Hepatocyte (in vitro differentiated cells): ENCODE results near the gene PSMB7. TPM values are rescaled to one million over a fixed set of nuclear protein-coding genes. Genes with fewer than 3 reads are reported as not detected.

Experiments used
- DNase-seq: peaks from one replicate; pipeline ENCODE4 v3.0.0-alpha.2; 2016; ENCODE audit warnings: low spot score
- H2AFZ ChIP-seq: fragments of 200-600 bp; sonication (generic); 2 replicates; pipeline ENCODE4 v1.6.0; 2016; ENCODE audit warnings: antibody characterized with exemption, mild to moderate bottlenecking
- H3K27ac ChIP-seq: fragments of 200-600 bp; sonication (generic); 2 replicates; pipeline ENCODE4 v1.5.1; 2016; ENCODE audit warnings: mild to moderate bottlenecking
- H3K27me3 ChIP-seq: fragments of 200-600 bp; sonication (generic); 2 replicates; pipeline ENCODE4 v1.6.1; 2016
- H3K36me3 ChIP-seq: fragments of 200-600 bp; sonication (generic); replicated peaks from 2 replicates; pipeline ENCODE4 v1.5.1; 2016; ENCODE audit warnings: low read depth; ENCODE audit not compliant: insufficient read depth
- H3K4me1 ChIP-seq: fragments of 200-600 bp; sonication (generic); 2 replicates; pipeline ENCODE4 v1.5.1; 2016; ENCODE audit warnings: mild to moderate bottlenecking, moderate library complexity; ENCODE audit not compliant: insufficient read depth
- H3K4me2 ChIP-seq: fragments of 200-600 bp; sonication (generic); 2 replicates; pipeline ENCODE4 v1.6.0; 2016
- H3K4me3 ChIP-seq: fragments of 200-600 bp; sonication (generic); 2 replicates; pipeline ENCODE4 v1.5.1; 2016; ENCODE audit warnings: mild to moderate bottlenecking
- H3K79me2 ChIP-seq: fragments of 200-600 bp; sonication (generic); 2 replicates; pipeline ENCODE4 v1.6.0; 2017; ENCODE audit warnings: mild to moderate bottlenecking
- H3K9me2 ChIP-seq: fragments of 200-600 bp; sonication (generic); replicated peaks from 2 replicates; pipeline ENCODE4 v1.6.0; 2017; ENCODE audit warnings: mild to moderate bottlenecking; ENCODE audit not compliant: insufficient read depth
- H3K9me3 ChIP-seq: fragments of 200-600 bp; sonication (generic); 2 replicates; pipeline ENCODE4 v1.5.1; 2016; ENCODE audit warnings: low read depth, mild to moderate bottlenecking
- H4K20me1 ChIP-seq: fragments of 200-600 bp; sonication (generic); 2 replicates; pipeline ENCODE4 v1.6.0; 2016; ENCODE audit warnings: mild to moderate bottlenecking; ENCODE audit not compliant: insufficient read depth, poor library complexity, severe bottlenecking
- EZH2 ChIP-seq: fragments of 200-600 bp; sonication (generic); IDR thresholded peaks from 2 replicates; pipeline ENCODE4 v1.6.1; 2016; ENCODE audit warnings: antibody characterized with exemption, mild to moderate bottlenecking, borderline replicate concordance
- EZH2phosphoT487 ChIP-seq: fragments of 200-600 bp; sonication (generic); IDR thresholded peaks from one replicate; pipeline ENCODE4 v1.6.1; 2018; ENCODE audit warnings: antibody characterized with exemption, mild to moderate bottlenecking, low read depth, moderate library complexity; ENCODE audit not compliant: unreplicated experiment, severe bottlenecking
- WGBS: methylation state at CpG from one replicate; pipeline ENCODE4 v1.1.6; 2016; ENCODE audit warnings: low lambda C conversion rate; ENCODE audit errors: missing lambda C conversion rate; 5-methylcytosine and 5-hydroxymethylcytosine counted together
- polyA plus RNA-seq: library from polyadenylated mRNA; unstranded; fragments of >200 nt; fragmentation: Nextera tagmentation; extraction: Ambion mirVana; gene quantifications from 2 replicates; pipeline ENCODE4 v1.2.1, GENCODE V29; 2016
- total RNA-seq: library from RNA; depleted of rRNA; stranded (reverse); fragments of >200 nt; gene quantifications from 2 replicates; pipeline ENCODE4 v1.2.3, GENCODE V29; 2014
- TF ChIP-seq, protein P1 (sequence below): fragments of 200-600 bp; sonication (generic); IDR thresholded peaks from 2 replicates; pipeline ENCODE4 v1.5.1; 2016; ENCODE audit warnings: antibody characterized with exemption, mild to moderate bottlenecking; ENCODE audit not compliant: poor library complexity

PSMB7 gene
- total RNA-seq (197 and 212 TPM in 2 replicates), polyA plus RNA-seq (189 and 226 TPM in 2 replicates)

GRCh38 chr9:124415102-124415851 is at the start of gene PSMB7:
TSS of gene PSMB7 (minus strand) at chr9:124415442. CDS start at chr9:124415425, 17 bp downstream.
- peaks cover 11% of the 10 kb centered on the region for H3K4me1 ChIP-seq
- TF ChIP-seq, protein P1, sequence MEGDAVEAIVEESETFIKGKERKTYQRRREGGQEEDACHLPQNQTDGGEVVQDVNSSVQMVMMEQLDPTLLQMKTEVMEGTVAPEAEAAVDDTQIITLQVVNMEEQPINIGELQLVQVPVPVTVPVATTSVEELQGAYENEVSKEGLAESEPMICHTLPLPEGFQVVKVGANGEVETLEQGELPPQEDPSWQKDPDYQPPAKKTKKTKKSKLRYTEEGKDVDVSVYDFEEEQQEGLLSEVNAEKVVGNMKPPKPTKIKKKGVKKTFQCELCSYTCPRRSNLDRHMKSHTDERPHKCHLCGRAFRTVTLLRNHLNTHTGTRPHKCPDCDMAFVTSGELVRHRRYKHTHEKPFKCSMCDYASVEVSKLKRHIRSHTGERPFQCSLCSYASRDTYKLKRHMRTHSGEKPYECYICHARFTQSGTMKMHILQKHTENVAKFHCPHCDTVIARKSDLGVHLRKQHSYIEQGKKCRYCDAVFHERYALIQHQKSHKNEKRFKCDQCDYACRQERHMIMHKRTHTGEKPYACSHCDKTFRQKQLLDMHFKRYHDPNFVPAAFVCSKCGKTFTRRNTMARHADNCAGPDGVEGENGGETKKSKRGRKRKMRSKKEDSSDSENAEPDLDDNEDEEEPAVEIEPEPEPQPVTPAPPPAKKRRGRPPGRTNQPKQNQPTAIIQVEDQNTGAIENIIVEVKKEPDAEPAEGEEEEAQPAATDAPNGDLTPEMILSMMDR: peak; percentile 89
- TF ChIP-seq EZH2: no peak
- H3K9me3 ChIP-seq: no peaks in the 10 kb centered on the region
- peak within 1 kb of the TSS; percentile 95 for H3K4me3 ChIP-seq
- DNase-seq: peak; percentile 98
- WGBS: 9% methylated on average over 40 of the region's 41 CpGs
- no peaks in the 10 kb centered on the region for H3K27me3 ChIP-seq
- H3K9me2 ChIP-seq: no peaks in the 10 kb centered on the region
- peak within 1 kb of the TSS; percentile 73 for H2AFZ ChIP-seq
- H3K36me3 ChIP-seq: peaks cover 8% of the 10 kb centered on the region
- peak within 1 kb of the TSS; percentile 61 for H3K27ac ChIP-seq
- H3K4me2 ChIP-seq: peak within 1 kb of the TSS; percentile 97
- H3K79me2 ChIP-seq: peaks cover 31% of the 10 kb centered on the region
- H4K20me1 ChIP-seq: no peaks in the 10 kb centered on the region

DNA sequence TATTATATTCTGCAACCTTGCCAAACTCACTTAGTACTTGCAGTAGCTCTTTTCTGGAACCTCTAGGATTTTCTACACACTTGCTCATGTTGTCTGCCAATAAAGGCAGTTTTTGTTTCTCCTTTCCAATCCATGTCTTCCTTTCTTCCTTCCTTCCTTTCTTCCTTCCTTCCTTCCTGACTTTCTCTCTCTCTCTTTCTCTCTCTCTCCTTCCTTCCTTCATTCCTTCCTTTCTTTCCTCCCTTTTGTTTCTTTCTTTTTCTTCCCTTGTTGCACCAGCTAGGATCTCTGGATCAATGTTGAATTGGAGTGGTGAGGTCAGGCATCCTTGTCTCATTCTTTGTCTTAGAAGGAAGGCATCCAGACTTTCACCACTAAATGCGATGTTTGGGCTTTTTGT is 47.5 kb upstream of the PSMB7 start:
- H3K27me3 ChIP-seq: peaks cover 9% of the 10 kb centered on the region
- no peaks in the 10 kb centered on the region for H3K9me3 ChIP-seq
- H2AFZ ChIP-seq: no peak overlapping the region
- no peak overlapping the region for H3K4me3 ChIP-seq
- H4K20me1 ChIP-seq: no peaks in the 10 kb centered on the region
- no peaks in the 10 kb centered on the region for H3K36me3 ChIP-seq
- H3K4me2 ChIP-seq: no peak overlapping the region
- H3K4me1 ChIP-seq: no peaks in the 10 kb centered on the region
- no peak for TF ChIP-seq EZH2
- TF ChIP-seq EZH2phosphoT487: no peak
- TF ChIP-seq, protein P1: no peak
- H3K27ac ChIP-seq: no peak overlapping the region
- DNase-seq: no peak
- no peaks in the 10 kb centered on the region for H3K9me2 ChIP-seq
- WGBS: 100% methylated on average over 1 of the region's 1 CpG
- no peaks in the 10 kb centered on the region for H3K79me2 ChIP-seq

DNA sequence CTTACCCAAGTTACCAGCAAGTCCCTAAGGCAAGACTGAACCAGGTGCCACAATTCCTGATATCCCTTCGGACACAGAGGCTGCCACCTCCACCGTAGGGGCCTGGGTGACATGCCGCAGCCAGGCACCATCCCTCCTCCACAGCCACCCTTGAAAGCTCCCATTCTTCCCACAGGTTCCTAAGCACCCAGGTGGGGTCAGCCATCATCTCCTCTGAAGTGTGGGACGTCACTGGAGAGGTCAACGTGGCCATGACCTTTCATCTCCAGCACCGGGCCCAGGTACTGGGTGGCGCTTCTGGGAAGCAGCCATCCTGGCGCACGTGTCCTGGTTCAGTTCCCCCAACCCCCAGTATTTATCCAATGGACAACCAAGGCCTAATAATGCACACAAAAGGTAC is 43.2 kb upstream of the PSMB7 start:
- TF ChIP-seq, protein P1: no peak
- TF ChIP-seq EZH2 (no peak), EZH2phosphoT487 (no peak)
- Histone ChIP-seq H3K36me3 (no peaks in the 10 kb centered on the region), H2AFZ (no peak overlapping the region), H3K4me2 (no peak overlapping the region), H3K4me1 (no peaks in the 10 kb centered on the region), H3K27me3 (peaks cover 12% of the 10 kb centered on the region), H3K4me3 (no peak overlapping the region), H3K9me3 (no peaks in the 10 kb centered on the region), H3K27ac (no peak overlapping the region), H4K20me1 (no peaks in the 10 kb centered on the region), H3K9me2 (no peaks in the 10 kb centered on the region), H3K79me2 (no peaks in the 10 kb centered on the region)
- 89% methylated on average over 9 of the region's 9 CpGs for WGBS
- no peak for DNase-seq
